Measurements from ENCODE around the gene CHID1. TPM values are rescaled to one million over a fixed set of nuclear protein-coding genes. Genes with fewer than 3 reads are reported as not detected.

Gene CHID1
- total and polyA plus RNA-seq, 4 donors = 41.7 to 92.2 (median 48.8) TPM

DNA sequence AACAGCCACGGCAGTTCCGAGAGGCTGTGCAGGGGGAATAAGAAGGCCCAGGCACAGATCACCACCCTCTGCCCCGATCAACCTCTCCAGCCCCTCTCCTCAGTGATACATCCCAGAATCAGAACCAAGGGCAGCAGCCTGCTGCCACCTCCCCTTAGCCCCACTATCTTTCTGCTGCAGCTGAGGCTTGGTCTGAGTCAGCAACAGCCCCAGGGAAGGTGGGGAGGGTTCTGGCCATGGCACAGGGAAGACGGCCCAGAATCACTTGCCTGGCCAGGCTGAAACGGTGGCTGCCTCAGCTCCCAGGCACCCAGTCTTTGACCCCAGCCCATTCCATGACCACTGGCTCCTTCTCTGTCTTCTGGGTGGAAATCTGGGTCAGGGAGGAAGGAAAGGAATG is 2.3 kb downstream of the CHID1 start:
- Histone ChIP-seq H3K36me3 (ENCODE audit: control insufficient read depth in 4 of 4, insufficient read depth in 4 of 4, low read length in 4 of 4) (peaks cover 0 to 12% (median 9%) of the 10 kb centered on the region in 4 donors), H3K4me1 (ENCODE audit: control insufficient read depth in 5 of 5, insufficient read depth in 5 of 5, low read length in 5 of 5) (peaks cover 0 to 14% (median 0%) of the 10 kb centered on the region in 5 donors), H3K9ac (ENCODE audit: insufficient read depth in 1 of 2, low read length in 2 of 2) (no peak overlapping the region), H3K4me3 (no peak overlapping the region), H3K27me3 (ENCODE audit: control insufficient read depth in 3 of 3, insufficient read depth in 3 of 3, low read length in 2 of 3) (no peaks in the 10 kb centered on the region), H3K27ac (ENCODE audit: low read depth in 1 of 2, low read length in 1 of 2) (no peak overlapping the region), H3K9me3 (ENCODE audit: control insufficient read depth in 4 of 4, insufficient read depth in 3 of 4, low read length in 3 of 4) (no peaks in the 10 kb centered on the region)
- TF ChIP-seq, protein P1, sequence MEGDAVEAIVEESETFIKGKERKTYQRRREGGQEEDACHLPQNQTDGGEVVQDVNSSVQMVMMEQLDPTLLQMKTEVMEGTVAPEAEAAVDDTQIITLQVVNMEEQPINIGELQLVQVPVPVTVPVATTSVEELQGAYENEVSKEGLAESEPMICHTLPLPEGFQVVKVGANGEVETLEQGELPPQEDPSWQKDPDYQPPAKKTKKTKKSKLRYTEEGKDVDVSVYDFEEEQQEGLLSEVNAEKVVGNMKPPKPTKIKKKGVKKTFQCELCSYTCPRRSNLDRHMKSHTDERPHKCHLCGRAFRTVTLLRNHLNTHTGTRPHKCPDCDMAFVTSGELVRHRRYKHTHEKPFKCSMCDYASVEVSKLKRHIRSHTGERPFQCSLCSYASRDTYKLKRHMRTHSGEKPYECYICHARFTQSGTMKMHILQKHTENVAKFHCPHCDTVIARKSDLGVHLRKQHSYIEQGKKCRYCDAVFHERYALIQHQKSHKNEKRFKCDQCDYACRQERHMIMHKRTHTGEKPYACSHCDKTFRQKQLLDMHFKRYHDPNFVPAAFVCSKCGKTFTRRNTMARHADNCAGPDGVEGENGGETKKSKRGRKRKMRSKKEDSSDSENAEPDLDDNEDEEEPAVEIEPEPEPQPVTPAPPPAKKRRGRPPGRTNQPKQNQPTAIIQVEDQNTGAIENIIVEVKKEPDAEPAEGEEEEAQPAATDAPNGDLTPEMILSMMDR (IDR thresholded peaks at IDR 0.05; ENCODE audit: control extremely low read depth, extremely low read depth) = no peak
- no peak for ATAC-seq (ENCODE audit: insufficient read depth, low FRiP score)
- DNase-seq = no peak
- whole genome bisulfite sequencing, 2 donors = 94 to 97% methylated on average over 5 of the region's 5 CpGs

DNA sequence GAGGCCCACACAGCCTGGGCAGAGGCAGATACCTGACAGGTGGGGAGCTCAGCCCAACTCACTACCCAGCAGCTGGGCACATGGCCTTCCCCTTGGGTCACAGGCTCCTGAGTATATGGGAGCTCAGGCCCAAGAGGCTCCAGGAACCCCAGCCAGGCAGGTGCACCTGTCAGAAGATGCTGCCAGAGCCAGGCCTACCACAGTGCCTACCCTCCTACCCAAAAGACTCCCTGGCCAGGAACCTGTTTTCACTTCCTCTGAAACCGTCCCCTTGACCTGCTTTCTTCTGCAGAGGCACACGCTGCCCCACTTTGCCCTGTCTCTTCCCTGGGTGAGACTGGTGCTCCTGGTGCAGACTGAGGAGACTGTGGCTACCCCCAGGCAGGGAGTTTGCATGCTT is 2.9 kb downstream of the CHID1 start:
- TF ChIP-seq, protein P1 (IDR thresholded peaks at IDR 0.05; ENCODE audit: control extremely low read depth, extremely low read depth) = no peak
- H3K4me3 ChIP-seq = no peak overlapping the region
- H3K9ac ChIP-seq (ENCODE audit: insufficient read depth in 1 of 2, low read length in 2 of 2) = no peak overlapping the region
- peaks cover 0 to 14% (median 0%) of the 10 kb centered on the region in 5 donors for H3K4me1 ChIP-seq (ENCODE audit: control insufficient read depth in 5 of 5, insufficient read depth in 5 of 5, low read length in 5 of 5)
- WGBS, 2 donors = 85 to 86% methylated on average over 2 of the region's 2 CpGs
- ATAC-seq (ENCODE audit: insufficient read depth, low FRiP score) (no peak), DNase-seq (no peak)
- H3K36me3 ChIP-seq (ENCODE audit: control insufficient read depth in 4 of 4, insufficient read depth in 4 of 4, low read length in 4 of 4) = peaks cover 0 to 19% (median 15%) of the 10 kb centered on the region in 4 donors
- H3K9me3 ChIP-seq (ENCODE audit: control insufficient read depth in 4 of 4, insufficient read depth in 3 of 4, low read length in 3 of 4) = no peaks in the 10 kb centered on the region
- no peaks in the 10 kb centered on the region for H3K27me3 ChIP-seq (ENCODE audit: control insufficient read depth in 3 of 3, insufficient read depth in 3 of 3, low read length in 2 of 3)
- H3K27ac ChIP-seq (ENCODE audit: low read depth in 1 of 2, low read length in 1 of 2) = no peak overlapping the region

DNA sequence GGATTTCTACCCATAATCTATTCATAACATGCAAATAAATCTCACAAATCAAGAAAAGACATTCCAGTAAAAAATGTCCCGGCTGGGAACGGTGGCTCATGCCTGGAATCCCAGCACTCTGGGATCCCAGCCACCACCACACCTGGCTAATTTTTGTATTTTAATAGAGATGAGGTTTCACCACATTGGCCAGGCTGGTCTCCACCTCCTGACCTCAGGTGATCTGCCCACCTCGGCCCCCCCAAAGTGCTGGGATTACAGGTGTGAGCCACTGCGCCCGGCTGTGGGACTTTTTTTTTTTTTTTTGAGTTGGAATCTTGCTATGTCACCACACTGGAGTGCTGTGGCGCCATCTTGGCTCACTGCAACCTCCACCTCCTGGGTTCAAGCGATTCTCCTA is 4.7 kb downstream of the CHID1 start:
- H3K36me3 ChIP-seq (ENCODE audit: control insufficient read depth in 4 of 4, insufficient read depth in 4 of 4, low read length in 4 of 4) = peaks cover 4 to 34% (median 27%) of the 10 kb centered on the region in 4 donors
- no peak overlapping the region for H3K27ac ChIP-seq (ENCODE audit: low read depth in 1 of 2, low read length in 1 of 2)
- H3K4me3 ChIP-seq = no peak overlapping the region
- no peak for DNase-seq
- no peak for ATAC-seq (ENCODE audit: insufficient read depth, low FRiP score)
- TF ChIP-seq, protein P1 (IDR thresholded peaks at IDR 0.05; ENCODE audit: control extremely low read depth, extremely low read depth) = no peak
- peaks cover 0 to 8% (median 0%) of the 10 kb centered on the region in 5 donors for H3K4me1 ChIP-seq (ENCODE audit: control insufficient read depth in 5 of 5, insufficient read depth in 5 of 5, low read length in 5 of 5)
- no peaks in the 10 kb centered on the region for H3K9me3 ChIP-seq (ENCODE audit: control insufficient read depth in 4 of 4, insufficient read depth in 3 of 4, low read length in 3 of 4)
- no peaks in the 10 kb centered on the region for H3K27me3 ChIP-seq (ENCODE audit: control insufficient read depth in 3 of 3, insufficient read depth in 3 of 3, low read length in 2 of 3)
- 84 to 92% methylated on average over 7 of the region's 7 CpGs for WGBS, 2 donors
- no peak overlapping the region for H3K9ac ChIP-seq (ENCODE audit: insufficient read depth in 1 of 2, low read length in 2 of 2)

DNA sequence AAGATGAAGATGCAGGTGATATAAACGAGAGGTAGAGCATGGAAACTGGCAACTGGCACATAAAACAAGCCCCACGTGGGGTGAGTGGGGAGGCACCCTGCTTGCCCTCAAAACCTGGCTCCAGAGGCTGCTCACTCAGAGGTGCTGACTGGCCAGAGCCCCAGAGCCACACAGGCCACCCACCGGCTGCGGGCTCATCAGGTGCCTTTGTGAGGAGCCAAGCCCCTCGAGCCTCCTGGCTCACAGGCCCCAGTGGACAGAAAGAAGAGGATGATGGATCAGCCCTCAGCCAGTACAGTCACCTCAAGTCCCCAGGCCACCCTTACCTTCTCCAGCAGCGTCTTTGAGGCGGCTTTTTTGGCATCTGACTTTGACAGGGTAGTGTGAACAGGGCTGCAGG is 6.2 kb downstream of the CHID1 start:
- peaks cover 7 to 50% (median 31%) of the 10 kb centered on the region in 4 donors for H3K36me3 ChIP-seq (ENCODE audit: control insufficient read depth in 4 of 4, insufficient read depth in 4 of 4, low read length in 4 of 4)
- H3K27me3 ChIP-seq (ENCODE audit: control insufficient read depth in 3 of 3, insufficient read depth in 3 of 3, low read length in 2 of 3) = no peaks in the 10 kb centered on the region
- 95 to 96% methylated on average over 7 of the region's 7 CpGs for WGBS, 2 donors
- no peak overlapping the region for H3K4me3 ChIP-seq
- no peak for ATAC-seq (ENCODE audit: insufficient read depth, low FRiP score)
- no peaks in the 10 kb centered on the region for H3K9me3 ChIP-seq (ENCODE audit: control insufficient read depth in 4 of 4, insufficient read depth in 3 of 4, low read length in 3 of 4)
- H3K4me1 ChIP-seq (ENCODE audit: control insufficient read depth in 5 of 5, insufficient read depth in 5 of 5, low read length in 5 of 5) = peaks cover 0 to under 1% (median 0%) of the 10 kb centered on the region in 5 donors
- no peak for DNase-seq
- no peak overlapping the region for H3K27ac ChIP-seq (ENCODE audit: low read depth in 1 of 2, low read length in 1 of 2)
- H3K9ac ChIP-seq (ENCODE audit: insufficient read depth in 1 of 2, low read length in 2 of 2) = no peak overlapping the region
- TF ChIP-seq, protein P1 (IDR thresholded peaks at IDR 0.05; ENCODE audit: control extremely low read depth, extremely low read depth) = no peak
